GM23338 (cell line): ENCODE measurements around the gene HACD2. TPM values are rescaled to one million over a fixed set of nuclear protein-coding genes. Genes with fewer than 3 reads are reported as not detected.

Source experiments
- ATAC-seq: fragments of 200-7000 bp; cut with Tn5 transposase; 3 replicates; pipeline ENCODE4 v1.9.1; 2020
- DNase-seq: peaks from one replicate; pipeline ENCODE4 v3.0.0-alpha.2; 2015; ENCODE audit warnings: low spot score
- H2AFZ ChIP-seq: fragments of 200-600 bp; sonication (generic); 2 replicates; pipeline ENCODE4 v1.8.0; 2016; ENCODE audit warnings: antibody characterized with exemption, mild to moderate bottlenecking, moderate library complexity
- H3F3A ChIP-seq: fragments of 200-600 bp; sonication (generic); replicated peaks from 2 replicates; pipeline ENCODE4 v1.8.0; 2017; ENCODE audit warnings: antibody characterized with exemption, mixed run types, low read depth
- H3K27ac ChIP-seq: fragments of 200-600 bp; sonication (generic); 2 replicates; pipeline ENCODE4 v1.6.1; 2016; ENCODE audit warnings: low read depth
- H3K27me3 ChIP-seq: fragments of 200-600 bp; sonication (generic); 2 replicates; pipeline ENCODE4 v1.8.0; 2016; ENCODE audit warnings: mild to moderate bottlenecking, mixed run types, moderate library complexity; ENCODE audit not compliant: insufficient read depth
- H3K36me3 ChIP-seq: fragments of 200-600 bp; sonication (generic); 2 replicates; pipeline ENCODE4 v1.8.0; 2016; ENCODE audit warnings: mild to moderate bottlenecking; ENCODE audit not compliant: insufficient read depth
- H3K4me1 ChIP-seq: fragments of 200-600 bp; sonication (generic); 2 replicates; pipeline ENCODE4 v1.8.0; 2016; ENCODE audit warnings: mild to moderate bottlenecking, moderate library complexity; ENCODE audit not compliant: insufficient read depth
- H3K4me2 ChIP-seq: fragments of 200-600 bp; sonication (generic); 2 replicates; pipeline ENCODE4 v1.7.1; 2017; ENCODE audit warnings: mixed run types
- H3K4me3 ChIP-seq: fragments of 200-600 bp; sonication (generic); 2 replicates; pipeline ENCODE4 v1.6.1; 2016; ENCODE audit warnings: mixed run types
- H3K79me2 ChIP-seq: fragments of 200-600 bp; sonication (generic); replicated peaks from 2 replicates; pipeline ENCODE4 v1.8.0; 2017; ENCODE audit warnings: mild to moderate bottlenecking; ENCODE audit not compliant: insufficient read depth
- H3K9me2 ChIP-seq: fragments of 200-600 bp; sonication (generic); 2 replicates; pipeline ENCODE4 v1.8.0; 2017; ENCODE audit not compliant: insufficient read depth
- H4K20me1 ChIP-seq: fragments of 200-600 bp; sonication (generic); replicated peaks from 2 replicates; pipeline ENCODE4 v1.8.0; 2017; ENCODE audit warnings: mild to moderate bottlenecking; ENCODE audit not compliant: insufficient read depth
- H3K27ac Mint-ChIP-seq: 2 replicates; pipeline ENCODE4 v1.8.0; 2020; ENCODE audit warnings: inconsistent platforms, mild to moderate bottlenecking, moderate library complexity, mixed read lengths
- H3K27me3 Mint-ChIP-seq: 3 replicates; pipeline ENCODE4 v1.8.0; 2022; ENCODE audit warnings: low read depth, mild to moderate bottlenecking, moderate library complexity, mixed read lengths, inconsistent platforms; ENCODE audit not compliant: insufficient read depth, poor library complexity
- H3K36me3 Mint-ChIP-seq: 3 replicates; pipeline ENCODE4 v1.8.0; 2021; ENCODE audit warnings: low read depth, mild to moderate bottlenecking, inconsistent platforms, moderate library complexity, mixed read lengths
- H3K4me1 Mint-ChIP-seq: 3 replicates; pipeline ENCODE4 v1.8.0; 2020; ENCODE audit warnings: mild to moderate bottlenecking, inconsistent platforms, mixed read lengths
- H3K4me3 Mint-ChIP-seq: 3 replicates; pipeline ENCODE4 v1.8.0; 2021; ENCODE audit warnings: moderate library complexity, mild to moderate bottlenecking, inconsistent platforms, mixed read lengths
- H3K9me3 Mint-ChIP-seq: 3 replicates; pipeline ENCODE4 v1.8.0; 2020; ENCODE audit warnings: moderate library complexity, mild to moderate bottlenecking, inconsistent platforms, mixed read lengths
- CREB1 ChIP-seq: fragments of 250-450 bp; sonication (Bioruptor Pico); IDR thresholded peaks from 2 replicates; pipeline ENCODE4 v1.5.0; 2020; ENCODE audit warnings: low read depth, mild to moderate bottlenecking, moderate library complexity
- EZH2 ChIP-seq: fragments of 200-600 bp; sonication (generic); IDR thresholded peaks from one replicate; pipeline ENCODE4 v1.8.0; 2017; ENCODE audit warnings: antibody characterized with exemption, mild to moderate bottlenecking, low read depth; ENCODE audit not compliant: unreplicated experiment
- EZH2phosphoT487 ChIP-seq: fragments of 200-600 bp; sonication (generic); IDR thresholded peaks from one replicate; pipeline ENCODE4 v1.8.1; 2018; ENCODE audit warnings: antibody characterized with exemption; ENCODE audit not compliant: unreplicated experiment
- JUNB ChIP-seq: IDR thresholded peaks from one replicate; pipeline ENCODE4 v1.6.1; 2016; ENCODE audit warnings: antibody characterized with exemption; ENCODE audit not compliant: unreplicated experiment
- NANOG ChIP-seq: IDR thresholded peaks from 2 replicates; pipeline ENCODE4 v1.6.1; 2016; ENCODE audit warnings: antibody characterized with exemption, borderline replicate concordance
- POLR2AphosphoS5 ChIP-seq: IDR thresholded peaks from 2 replicates; pipeline ENCODE4 v1.6.1; 2016; ENCODE audit warnings: antibody characterized with exemption, low read depth
- STAT1 ChIP-seq: IDR thresholded peaks from one replicate; pipeline ENCODE4 v1.6.1; 2016; ENCODE audit warnings: antibody characterized with exemption; ENCODE audit not compliant: unreplicated experiment
- ZNF114 ChIP-seq: fragments of 250-450 bp; sonication (Bioruptor Pico); IDR thresholded peaks from 2 replicates; pipeline ENCODE4 v1.5.0; 2020; ENCODE audit warnings: mild to moderate bottlenecking, moderate library complexity
- ZNF331 ChIP-seq: fragments of 250-450 bp; sonication (Bioruptor Pico); IDR thresholded peaks from 2 replicates; pipeline ENCODE4 v1.5.0; 2020; ENCODE audit warnings: low read depth, mild to moderate bottlenecking, moderate library complexity
- polyA plus RNA-seq: library from polyadenylated mRNA; unstranded; fragments of >200 nt; fragmentation: Nextera tagmentation; extraction: Ambion mirVana; gene quantifications from 2 replicates; pipeline ENCODE4 v1.2.1, GENCODE V29; 2016
- total RNA-seq: library from RNA; depleted of rRNA; stranded (reverse); fragments of >200 nt; shearing (Covaris generic); gene quantifications from 2 replicates; pipeline ENCODE4 v1.2.3, GENCODE V29; 2014
- TF ChIP-seq, protein P1 (sequence below): IDR thresholded peaks from 2 replicates; pipeline ENCODE4 v1.6.1; 2016; ENCODE audit warnings: antibody characterized with exemption
- TF ChIP-seq, protein P2 (sequence below): fragments of 250-450 bp; sonication (Bioruptor Pico); IDR thresholded peaks from 2 replicates; pipeline ENCODE4 v1.5.0; 2020; ENCODE audit warnings: mild to moderate bottlenecking, moderate library complexity
- TF ChIP-seq, protein P3 (sequence below): IDR thresholded peaks from one replicate; pipeline ENCODE4 v1.6.1; 2018; ENCODE audit warnings: antibody characterized with exemption; ENCODE audit not compliant: unreplicated experiment
- TF ChIP-seq, protein P4 (sequence below), 2 experiments: fragments of 200-600 bp in 1 of 2; sonication (generic) in 1 of 2; conservative IDR thresholded peaks; 2 replicates each; pipeline versions ENCODE4 v1.5.1 to v1.6.1; 2016 to 2017; ENCODE audit warnings: antibody characterized with exemption in 2 of 2, low read depth in 2 of 2, mild to moderate bottlenecking in 2 of 2, moderate library complexity in 1 of 2

Gene HACD2
- total and polyA plus RNA-seq, 2 experiments from 2014 or later = 13.4 to 31.5 TPM

DNA sequence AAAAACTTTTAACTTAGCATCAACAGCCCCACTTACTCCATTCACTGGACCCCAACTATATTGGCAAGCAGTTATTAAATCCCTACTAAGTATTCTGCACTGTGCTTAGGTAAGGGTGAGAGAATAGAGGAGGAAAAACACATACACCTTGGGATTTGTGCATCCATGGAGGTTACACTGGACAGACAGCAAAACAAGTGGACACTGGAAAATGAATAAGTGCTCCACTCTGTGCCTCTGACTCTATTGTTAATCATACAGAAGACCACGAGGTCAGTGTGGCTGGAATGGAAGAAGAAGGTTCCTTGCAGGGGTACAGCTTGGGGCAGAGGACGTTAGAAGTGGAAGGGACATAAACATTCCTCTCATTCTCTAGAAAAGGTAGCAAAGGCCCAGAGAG lies 139.2 kb downstream of the HACD2 start:
- Mint-ChIP-seq H3K4me3 (no peak overlapping the region), H3K9me3 (no peaks in the 10 kb centered on the region; the same call in 1 of the 3 replicates), H3K36me3 (peaks cover 3% of the 10 kb centered on the region; the same call in 1 of the 3 replicates), H3K4me1 (peaks cover 29% of the 10 kb centered on the region), H3K27me3 (peaks cover 29% of the 10 kb centered on the region), H3K27ac (no peak overlapping the region)
- ATAC-seq (no peak), DNase-seq (no peak)
- no peaks in the 10 kb centered on the region; the same call in 1 of the 2 replicates for H3F3A ChIP-seq
- H3K9me2 ChIP-seq = 0 out of 2 replicates have a peak, but pooled peaks cover under 1% of the 10 kb centered on the region
- H3K4me1 ChIP-seq = peaks cover 14% of the 10 kb centered on the region; the same call in 1 of the 2 replicates
- no peaks in the 10 kb centered on the region for H3K36me3 ChIP-seq
- H3K79me2 ChIP-seq = no peaks in the 10 kb centered on the region
- peaks cover 40% of the 10 kb centered on the region for H3K27me3 ChIP-seq
- peaks cover 10% of the 10 kb centered on the region; the same call in 1 of the 2 replicates for H4K20me1 ChIP-seq
- H3K27ac ChIP-seq = no peak overlapping the region
- H2AFZ ChIP-seq = no peak overlapping the region
- H3K4me3 ChIP-seq = no peak overlapping the region
- TF ChIP-seq EZH2 = no peak
- TF ChIP-seq, protein P1, sequence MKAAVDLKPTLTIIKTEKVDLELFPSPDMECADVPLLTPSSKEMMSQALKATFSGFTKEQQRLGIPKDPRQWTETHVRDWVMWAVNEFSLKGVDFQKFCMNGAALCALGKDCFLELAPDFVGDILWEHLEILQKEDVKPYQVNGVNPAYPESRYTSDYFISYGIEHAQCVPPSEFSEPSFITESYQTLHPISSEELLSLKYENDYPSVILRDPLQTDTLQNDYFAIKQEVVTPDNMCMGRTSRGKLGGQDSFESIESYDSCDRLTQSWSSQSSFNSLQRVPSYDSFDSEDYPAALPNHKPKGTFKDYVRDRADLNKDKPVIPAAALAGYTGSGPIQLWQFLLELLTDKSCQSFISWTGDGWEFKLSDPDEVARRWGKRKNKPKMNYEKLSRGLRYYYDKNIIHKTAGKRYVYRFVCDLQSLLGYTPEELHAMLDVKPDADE = no peak
- TF ChIP-seq, protein P2, sequence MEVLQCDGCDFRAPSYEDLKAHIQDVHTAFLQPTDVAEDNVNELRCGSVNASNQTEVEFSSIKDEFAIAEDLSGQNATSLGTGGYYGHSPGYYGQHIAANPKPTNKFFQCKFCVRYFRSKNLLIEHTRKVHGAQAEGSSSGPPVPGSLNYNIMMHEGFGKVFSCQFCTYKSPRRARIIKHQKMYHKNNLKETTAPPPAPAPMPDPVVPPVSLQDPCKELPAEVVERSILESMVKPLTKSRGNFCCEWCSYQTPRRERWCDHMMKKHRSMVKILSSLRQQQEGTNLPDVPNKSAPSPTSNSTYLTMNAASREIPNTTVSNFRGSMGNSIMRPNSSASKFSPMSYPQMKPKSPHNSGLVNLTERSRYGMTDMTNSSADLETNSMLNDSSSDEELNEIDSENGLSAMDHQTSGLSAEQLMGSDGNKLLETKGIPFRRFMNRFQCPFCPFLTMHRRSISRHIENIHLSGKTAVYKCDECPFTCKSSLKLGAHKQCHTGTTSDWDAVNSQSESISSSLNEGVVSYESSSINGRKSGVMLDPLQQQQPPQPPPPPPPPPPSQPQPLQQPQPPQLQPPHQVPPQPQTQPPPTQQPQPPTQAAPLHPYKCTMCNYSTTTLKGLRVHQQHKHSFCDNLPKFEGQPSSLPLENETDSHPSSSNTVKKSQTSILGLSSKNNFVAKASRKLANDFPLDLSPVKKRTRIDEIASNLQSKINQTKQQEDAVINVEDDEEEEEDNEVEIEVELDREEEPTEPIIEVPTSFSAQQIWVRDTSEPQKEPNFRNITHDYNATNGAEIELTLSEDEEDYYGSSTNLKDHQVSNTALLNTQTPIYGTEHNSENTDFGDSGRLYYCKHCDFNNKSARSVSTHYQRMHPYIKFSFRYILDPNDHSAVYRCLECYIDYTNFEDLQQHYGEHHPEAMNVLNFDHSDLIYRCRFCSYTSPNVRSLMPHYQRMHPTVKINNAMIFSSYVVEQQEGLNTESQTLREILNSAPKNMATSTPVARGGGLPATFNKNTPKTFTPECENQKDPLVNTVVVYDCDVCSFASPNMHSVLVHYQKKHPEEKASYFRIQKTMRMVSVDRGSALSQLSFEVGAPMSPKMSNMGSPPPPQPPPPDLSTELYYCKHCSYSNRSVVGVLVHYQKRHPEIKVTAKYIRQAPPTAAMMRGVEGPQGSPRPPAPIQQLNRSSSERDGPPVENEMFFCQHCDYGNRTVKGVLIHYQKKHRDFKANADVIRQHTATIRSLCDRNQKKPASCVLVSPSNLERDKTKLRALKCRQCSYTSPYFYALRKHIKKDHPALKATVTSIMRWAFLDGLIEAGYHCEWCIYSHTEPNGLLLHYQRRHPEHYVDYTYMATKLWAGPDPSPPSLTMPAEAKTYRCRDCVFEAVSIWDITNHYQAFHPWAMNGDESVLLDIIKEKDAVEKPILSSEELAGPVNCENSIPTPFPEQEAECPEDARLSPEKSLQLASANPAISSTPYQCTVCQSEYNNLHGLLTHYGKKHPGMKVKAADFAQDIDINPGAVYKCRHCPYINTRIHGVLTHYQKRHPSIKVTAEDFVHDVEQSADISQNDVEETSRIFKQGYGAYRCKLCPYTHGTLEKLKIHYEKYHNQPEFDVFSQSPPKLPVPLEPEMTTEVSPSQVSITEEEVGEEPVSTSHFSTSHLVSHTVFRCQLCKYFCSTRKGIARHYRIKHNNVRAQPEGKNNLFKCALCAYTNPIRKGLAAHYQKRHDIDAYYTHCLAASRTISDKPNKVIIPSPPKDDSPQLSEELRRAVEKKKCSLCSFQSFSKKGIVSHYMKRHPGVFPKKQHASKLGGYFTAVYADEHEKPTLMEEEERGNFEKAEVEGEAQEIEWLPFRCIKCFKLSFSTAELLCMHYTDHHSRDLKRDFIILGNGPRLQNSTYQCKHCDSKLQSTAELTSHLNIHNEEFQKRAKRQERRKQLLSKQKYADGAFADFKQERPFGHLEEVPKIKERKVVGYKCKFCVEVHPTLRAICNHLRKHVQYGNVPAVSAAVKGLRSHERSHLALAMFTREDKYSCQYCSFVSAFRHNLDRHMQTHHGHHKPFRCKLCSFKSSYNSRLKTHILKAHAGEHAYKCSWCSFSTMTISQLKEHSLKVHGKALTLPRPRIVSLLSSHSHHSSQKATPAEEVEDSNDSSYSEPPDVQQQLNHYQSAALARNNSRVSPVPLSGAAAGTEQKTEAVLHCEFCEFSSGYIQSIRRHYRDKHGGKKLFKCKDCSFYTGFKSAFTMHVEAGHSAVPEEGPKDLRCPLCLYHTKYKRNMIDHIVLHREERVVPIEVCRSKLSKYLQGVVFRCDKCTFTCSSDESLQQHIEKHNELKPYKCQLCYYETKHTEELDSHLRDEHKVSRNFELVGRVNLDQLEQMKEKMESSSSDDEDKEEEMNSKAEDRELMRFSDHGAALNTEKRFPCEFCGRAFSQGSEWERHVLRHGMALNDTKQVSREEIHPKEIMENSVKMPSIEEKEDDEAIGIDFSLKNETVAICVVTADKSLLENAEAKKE (CRISPR knock-in tag) = no peak
- no peak for TF ChIP-seq CREB1 (CRISPR knock-in tag)
- TF ChIP-seq, protein P3, sequence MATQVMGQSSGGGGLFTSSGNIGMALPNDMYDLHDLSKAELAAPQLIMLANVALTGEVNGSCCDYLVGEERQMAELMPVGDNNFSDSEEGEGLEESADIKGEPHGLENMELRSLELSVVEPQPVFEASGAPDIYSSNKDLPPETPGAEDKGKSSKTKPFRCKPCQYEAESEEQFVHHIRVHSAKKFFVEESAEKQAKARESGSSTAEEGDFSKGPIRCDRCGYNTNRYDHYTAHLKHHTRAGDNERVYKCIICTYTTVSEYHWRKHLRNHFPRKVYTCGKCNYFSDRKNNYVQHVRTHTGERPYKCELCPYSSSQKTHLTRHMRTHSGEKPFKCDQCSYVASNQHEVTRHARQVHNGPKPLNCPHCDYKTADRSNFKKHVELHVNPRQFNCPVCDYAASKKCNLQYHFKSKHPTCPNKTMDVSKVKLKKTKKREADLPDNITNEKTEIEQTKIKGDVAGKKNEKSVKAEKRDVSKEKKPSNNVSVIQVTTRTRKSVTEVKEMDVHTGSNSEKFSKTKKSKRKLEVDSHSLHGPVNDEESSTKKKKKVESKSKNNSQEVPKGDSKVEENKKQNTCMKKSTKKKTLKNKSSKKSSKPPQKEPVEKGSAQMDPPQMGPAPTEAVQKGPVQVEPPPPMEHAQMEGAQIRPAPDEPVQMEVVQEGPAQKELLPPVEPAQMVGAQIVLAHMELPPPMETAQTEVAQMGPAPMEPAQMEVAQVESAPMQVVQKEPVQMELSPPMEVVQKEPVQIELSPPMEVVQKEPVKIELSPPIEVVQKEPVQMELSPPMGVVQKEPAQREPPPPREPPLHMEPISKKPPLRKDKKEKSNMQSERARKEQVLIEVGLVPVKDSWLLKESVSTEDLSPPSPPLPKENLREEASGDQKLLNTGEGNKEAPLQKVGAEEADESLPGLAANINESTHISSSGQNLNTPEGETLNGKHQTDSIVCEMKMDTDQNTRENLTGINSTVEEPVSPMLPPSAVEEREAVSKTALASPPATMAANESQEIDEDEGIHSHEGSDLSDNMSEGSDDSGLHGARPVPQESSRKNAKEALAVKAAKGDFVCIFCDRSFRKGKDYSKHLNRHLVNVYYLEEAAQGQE = no peak
- no peak for TF ChIP-seq ZNF114 (CRISPR knock-in tag)
- no peak for TF ChIP-seq STAT1
- no peak for TF ChIP-seq JUNB
- TF ChIP-seq NANOG = no peak
- no peak for TF ChIP-seq POLR2AphosphoS5
- TF ChIP-seq, protein P4, sequence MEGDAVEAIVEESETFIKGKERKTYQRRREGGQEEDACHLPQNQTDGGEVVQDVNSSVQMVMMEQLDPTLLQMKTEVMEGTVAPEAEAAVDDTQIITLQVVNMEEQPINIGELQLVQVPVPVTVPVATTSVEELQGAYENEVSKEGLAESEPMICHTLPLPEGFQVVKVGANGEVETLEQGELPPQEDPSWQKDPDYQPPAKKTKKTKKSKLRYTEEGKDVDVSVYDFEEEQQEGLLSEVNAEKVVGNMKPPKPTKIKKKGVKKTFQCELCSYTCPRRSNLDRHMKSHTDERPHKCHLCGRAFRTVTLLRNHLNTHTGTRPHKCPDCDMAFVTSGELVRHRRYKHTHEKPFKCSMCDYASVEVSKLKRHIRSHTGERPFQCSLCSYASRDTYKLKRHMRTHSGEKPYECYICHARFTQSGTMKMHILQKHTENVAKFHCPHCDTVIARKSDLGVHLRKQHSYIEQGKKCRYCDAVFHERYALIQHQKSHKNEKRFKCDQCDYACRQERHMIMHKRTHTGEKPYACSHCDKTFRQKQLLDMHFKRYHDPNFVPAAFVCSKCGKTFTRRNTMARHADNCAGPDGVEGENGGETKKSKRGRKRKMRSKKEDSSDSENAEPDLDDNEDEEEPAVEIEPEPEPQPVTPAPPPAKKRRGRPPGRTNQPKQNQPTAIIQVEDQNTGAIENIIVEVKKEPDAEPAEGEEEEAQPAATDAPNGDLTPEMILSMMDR (conservative IDR thresholded peaks at IDR 0.05; ENCODE audit: low read depth in 2 of 2) = no peak
- TF ChIP-seq EZH2phosphoT487 = no peak
- TF ChIP-seq ZNF331 (CRISPR knock-in tag) = no peak
- no peak overlapping the region for H3K4me2 ChIP-seq
